CD4-positive, alpha-beta memory T cell (primary cell): ENCODE results near the gene C2CD2. TPM values are rescaled to one million over a fixed set of nuclear protein-coding genes. Genes with fewer than 3 reads are reported as not detected.

Experiments
- CTCF ChIA-PET: fragments of 350-600 bp; sonication (Branson Sonifier 250); formaldehyde crosslinking; loops from one replicate; lab custom pipeline; 2021; ENCODE audit warnings: inconsistent platforms; ENCODE audit not compliant: partially characterized antibody; lab: Charles Lee
- POLR2A ChIA-PET: fragments of 350-600 bp; sonication (Branson Sonifier 250); formaldehyde crosslinking; loops from one replicate; lab custom pipeline; 2021; ENCODE audit not compliant: partially characterized antibody; lab: Charles Lee
- DNase-seq, 5 donors: peaks; one replicate each; pipeline versions ENCODE4 v3.0.0 to v3.0.0-alpha.2; 2020 to 2022; ENCODE audit warnings: mixed read lengths in 1 of 5
- H3K27ac ChIP-seq: one replicate; pipeline ENCODE4 v1.7.0; 2013; ENCODE audit warnings: low read depth, low read length
- H3K27me3 ChIP-seq: 2 replicates; pipeline ENCODE4 v1.7.0; 2013; ENCODE audit warnings: mild to moderate bottlenecking, low read length, moderate library complexity; ENCODE audit not compliant: insufficient read depth
- H3K36me3 ChIP-seq: 2 replicates; pipeline ENCODE4 v1.7.0; 2013; ENCODE audit warnings: mild to moderate bottlenecking, low read length, moderate library complexity; ENCODE audit not compliant: insufficient read depth
- H3K4me1 ChIP-seq: 2 replicates; pipeline ENCODE4 v1.7.0; 2013; ENCODE audit warnings: mild to moderate bottlenecking, low read length, moderate library complexity; ENCODE audit not compliant: insufficient read depth
- H3K4me3 ChIP-seq, 2 donors: one replicate each; pipeline ENCODE4 v1.7.0; 2013; ENCODE audit warnings: low read length in 2 of 2, mild to moderate bottlenecking in 1 of 2
- H3K9me3 ChIP-seq, 2 donors: one replicate each; pipeline ENCODE4 v1.7.0; 2013; ENCODE audit warnings: low read length in 2 of 2, control low read depth in 1 of 2; ENCODE audit not compliant: control insufficient read depth in 1 of 2
- H3K27ac Mint-ChIP-seq, 7 donors: one replicate each; pipeline ENCODE4 v1.8.0; 2020 to 2021; ENCODE audit warnings: mixed read lengths in 7 of 7, mild to moderate bottlenecking in 6 of 7, inconsistent platforms in 3 of 7, moderate library complexity in 3 of 7
- H3K27me3 Mint-ChIP-seq, 2 donors: one replicate each; pipeline ENCODE4 v1.8.0; 2020 to 2021; ENCODE audit warnings: mixed read lengths in 2 of 2
- H3K36me3 Mint-ChIP-seq, 2 donors: one replicate each; pipeline ENCODE4 v1.8.0; 2020 to 2021; ENCODE audit warnings: mixed read lengths in 2 of 2, inconsistent platforms in 1 of 2, mild to moderate bottlenecking in 1 of 2
- H3K4me1 Mint-ChIP-seq, 4 donors: one replicate each; pipeline ENCODE4 v1.8.0; 2020 to 2021; ENCODE audit warnings: mixed read lengths in 4 of 4, mild to moderate bottlenecking in 1 of 4
- H3K4me3 Mint-ChIP-seq, 8 donors: one replicate each; pipeline ENCODE4 v1.8.0; 2020 to 2021; ENCODE audit warnings: mixed read lengths in 8 of 8, mild to moderate bottlenecking in 7 of 8, moderate library complexity in 6 of 8, inconsistent platforms in 3 of 8
- H3K9me3 Mint-ChIP-seq, 8 donors: one replicate each; pipeline ENCODE4 v1.8.0; 2020 to 2021; ENCODE audit warnings: mixed read lengths in 8 of 8, mild to moderate bottlenecking in 5 of 8, inconsistent platforms in 3 of 8, moderate library complexity in 1 of 8
- intact Hi-C: fragments of 100-400 bp; cut with micrococcal nuclease; formaldehyde crosslinking; loops from one replicate; pipeline ENCODE4 v1.15.1; 2023
- polyA plus RNA-seq, 2 donors: library from polyadenylated mRNA; unstranded; fragments of 300-500 nt; fragmentation: Illumina TruSeq; gene quantifications; one replicate each; pipeline ENCODE4 v1.2.3, GENCODE V29; 2021
- total RNA-seq, 2 experiments: library from RNA; stranded (reverse); gene quantifications; one replicate each; pipeline ENCODE4 v1.2.3, GENCODE V29; 2021

Gene C2CD2
- total and polyA plus RNA-seq, 4 experiments from 2014 or later: 1.9 to 11.0 (median 7.0) TPM

- H3K9me3 Mint-ChIP-seq: no peaks in the 10 kb centered on the region
- intact Hi-C loops: no loop called here
- POLR2A ChIA-PET: no interaction called here
Measured at GRCh38 chr21:41873005-41873404, 80.8 kb downstream of the C2CD2 start.

GRCh38 chr21:41871293-41872030 is 82.4 kb downstream of the C2CD2 start:
- no peaks in the 10 kb centered on the region for H3K9me3 ChIP-seq
- H3K27ac Mint-ChIP-seq: no peak overlapping the region
- no peak overlapping the region for H3K4me3 ChIP-seq
- intact Hi-C loops: no loop called here
- no peak overlapping the region for H3K4me3 Mint-ChIP-seq
- H3K4me1 ChIP-seq: no peaks in the 10 kb centered on the region
- CTCF ChIA-PET: interaction anchor here (0.9 kb wide), 1 partner anchor 15 kb away, joined by 3 read pairs; no protein-coding TSS in a partner anchor
- H3K36me3 Mint-ChIP-seq: peaks cover 13 to 14% of the 10 kb centered on the region in 2 donors
- POLR2A ChIA-PET: no interaction called here
- H3K9me3 Mint-ChIP-seq: no peaks in the 10 kb centered on the region
- H3K27ac ChIP-seq: no peak overlapping the region
- H3K27me3 ChIP-seq: no peaks in the 10 kb centered on the region
- H3K36me3 ChIP-seq: no peaks in the 10 kb centered on the region
- DNase-seq: no peak
- no peaks in the 10 kb centered on the region for H3K27me3 Mint-ChIP-seq
- H3K4me1 Mint-ChIP-seq: peaks cover 6 to 24% (median 16%) of the 10 kb centered on the region in 4 donors

More at GRCh38 chr21:41873005-41873404, 80.8 kb downstream of the C2CD2 start:
- Histone ChIP-seq H3K9me3 (no peaks in the 10 kb centered on the region), H3K27me3 (no peaks in the 10 kb centered on the region), H3K4me1 (peaks cover 15% of the 10 kb centered on the region), H3K27ac (no peak overlapping the region), H3K36me3 (no peaks in the 10 kb centered on the region), H3K4me3 (no peak overlapping the region)
- peaks cover 13 to 14% of the 10 kb centered on the region in 2 donors for H3K36me3 Mint-ChIP-seq
- no peak overlapping the region for H3K27ac Mint-ChIP-seq
- no peak for DNase-seq
- no peaks in the 10 kb centered on the region for H3K27me3 Mint-ChIP-seq
- peaks cover 12 to 39% (median 28%) of the 10 kb centered on the region in 4 donors for H3K4me1 Mint-ChIP-seq
- CTCF ChIA-PET: no interaction called here
- H3K4me3 Mint-ChIP-seq: no peak overlapping the region

- Histone ChIP-seq H3K4me3 (no peak overlapping the region), H3K36me3 (no peaks in the 10 kb centered on the region), H3K27ac (no peak overlapping the region), H3K4me1 (no peaks in the 10 kb centered on the region), H3K27me3 (no peaks in the 10 kb centered on the region), H3K9me3 (no peaks in the 10 kb centered on the region)
- intact Hi-C loops: no loop called here
- POLR2A ChIA-PET: no interaction called here
- no peak overlapping the region for H3K4me3 Mint-ChIP-seq
- peaks cover 8 to 14% of the 10 kb centered on the region in 2 donors for H3K36me3 Mint-ChIP-seq
- H3K9me3 Mint-ChIP-seq: no peaks in the 10 kb centered on the region
- H3K4me1 Mint-ChIP-seq: peaks cover 12 to 25% (median 18%) of the 10 kb centered on the region in 4 donors
- no peaks in the 10 kb centered on the region for H3K27me3 Mint-ChIP-seq
- DNase-seq: no peak
- H3K27ac Mint-ChIP-seq: no peak overlapping the region
- CTCF ChIA-PET: no interaction called here
Measured at GRCh38 chr21:41869771-41870170, 84.0 kb downstream of the C2CD2 start.

- H3K9me3 Mint-ChIP-seq: no peaks in the 10 kb centered on the region
- H3K27me3 Mint-ChIP-seq: no peaks in the 10 kb centered on the region
- no peaks in the 10 kb centered on the region for H3K4me1 ChIP-seq
- no peak for DNase-seq
- H3K27ac Mint-ChIP-seq: no peak overlapping the region
- no peaks in the 10 kb centered on the region for H3K27me3 ChIP-seq
- H3K4me1 Mint-ChIP-seq: peaks cover 16 to 30% (median 18%) of the 10 kb centered on the region in 4 donors
- no peaks in the 10 kb centered on the region for H3K9me3 ChIP-seq
- H3K4me3 ChIP-seq: no peak overlapping the region
- POLR2A ChIA-PET: interaction anchor here (0.9 kb wide), 1 partner anchor 10 kb away, joined by 3 read pairs; no protein-coding TSS in a partner anchor
- H3K4me3 Mint-ChIP-seq: no peak overlapping the region
- H3K36me3 Mint-ChIP-seq: peaks cover 7 to 10% of the 10 kb centered on the region in 2 donors
- CTCF ChIA-PET: no interaction called here
- intact Hi-C loops: no loop called here
- H3K27ac ChIP-seq: no peak overlapping the region
- no peaks in the 10 kb centered on the region for H3K36me3 ChIP-seq
Measured at GRCh38 chr21:41868062-41868710, 85.6 kb downstream of the C2CD2 start.

GRCh38 chr21:41867313-41867712 is 86.5 kb downstream of the C2CD2 start:
- no peaks in the 10 kb centered on the region for H3K9me3 Mint-ChIP-seq
- intact Hi-C loops: no loop called here
- no peaks in the 10 kb centered on the region for H3K27me3 Mint-ChIP-seq
- Histone ChIP-seq H3K27ac (no peak overlapping the region), H3K4me1 (no peaks in the 10 kb centered on the region), H3K4me3 (no peak overlapping the region), H3K9me3 (no peaks in the 10 kb centered on the region), H3K36me3 (no peaks in the 10 kb centered on the region), H3K27me3 (no peaks in the 10 kb centered on the region)
- no peak for DNase-seq
- no peak overlapping the region for H3K4me3 Mint-ChIP-seq
- H3K36me3 Mint-ChIP-seq: peaks cover 2 to 3% of the 10 kb centered on the region in 2 donors
- POLR2A ChIA-PET: interaction anchor here (0.9 kb wide), 1 partner anchor 11 kb away, joined by 3 read pairs; no protein-coding TSS in a partner anchor
- CTCF ChIA-PET: no interaction called here
- H3K4me1 Mint-ChIP-seq: peaks cover 16 to 28% (median 18%) of the 10 kb centered on the region in 4 donors
- peak overlapping the region in 1 of 7 donors; percentile 15 for H3K27ac Mint-ChIP-seq

- H3K4me3 ChIP-seq: no peak overlapping the region
- no peaks in the 10 kb centered on the region for H3K4me1 ChIP-seq
- Mint-ChIP-seq H3K9me3 (no peaks in the 10 kb centered on the region), H3K27me3 (no peaks in the 10 kb centered on the region), H3K27ac (no peak overlapping the region), H3K36me3 (peaks cover 0 to 3% of the 10 kb centered on the region in 2 donors), H3K4me1 (peaks cover 16 to 20% (median 18%) of the 10 kb centered on the region in 4 donors), H3K4me3 (no peak overlapping the region)
- no peaks in the 10 kb centered on the region for H3K27me3 ChIP-seq
- no peaks in the 10 kb centered on the region for H3K9me3 ChIP-seq
- ChIA-PET POLR2A (no interaction called here), CTCF (no interaction called here)
- intact Hi-C loops: no loop called here
- H3K27ac ChIP-seq: no peak overlapping the region
- no peak for DNase-seq
- no peaks in the 10 kb centered on the region for H3K36me3 ChIP-seq
Measured at GRCh38 chr21:41866274-41866809, 87.5 kb downstream of the C2CD2 start.
